CD4-positive, alpha-beta T cell treated with Interleukin-15 for 4 hours (primary cell): ENCODE measurements around the gene TTC34.

Experiments used
- DNase-seq: peaks from one replicate; pipeline ENCODE4 v3.0.0-alpha.2; 2020; ENCODE audit warnings: low spot score

TTC34 gene

GRCh38 chr1:2801535-2802291 lies at the start of gene TTC34:
Gene TTC34, minus strand, starts transcription at chr1:2801693. Its CDS starts 866 bp downstream, at chr1:2800827.
- peak; percentile 17 for DNase-seq

- no peak for DNase-seq
Observed at GRCh38 chr1:2850502-2850901, 49.0 kb upstream of the TTC34 start.

GRCh38 chr1:2848006-2848670 lies 46.6 kb upstream of the TTC34 start:
- DNase-seq, result no peak

- DNase-seq, result no peak
Observed at GRCh38 chr1:2847086-2847985, 45.8 kb upstream of the TTC34 start.

- DNase-seq, result no peak
Observed at GRCh38 chr1:2845869-2846268, 44.4 kb upstream of the TTC34 start.

- peak; percentile 55 for DNase-seq
Observed at GRCh38 chr1:2840036-2840809, 38.7 kb upstream of the TTC34 start.

- DNase-seq, result no peak
Observed at GRCh38 chr1:2837823-2838222, 36.3 kb upstream of the TTC34 start.

GRCh38 chr1:2837316-2837715 lies 35.8 kb upstream of the TTC34 start:
- no peak for DNase-seq

- no peak for DNase-seq
Observed at GRCh38 chr1:2836333-2836970, 35.0 kb upstream of the TTC34 start.

- no peak for DNase-seq
Observed at GRCh38 chr1:2835650-2836159, 34.2 kb upstream of the TTC34 start.

GRCh38 chr1:2834741-2835564 lies 33.5 kb upstream of the TTC34 start:
- DNase-seq, result no peak

GRCh38 chr1:2834146-2834475 lies 32.6 kb upstream of the TTC34 start:
- no peak for DNase-seq

- no peak for DNase-seq
Observed at GRCh38 chr1:2833454-2834145, 32.1 kb upstream of the TTC34 start.

GRCh38 chr1:2832506-2833453 lies 31.3 kb upstream of the TTC34 start:
- no peak for DNase-seq

- DNase-seq, result no peak
Observed at GRCh38 chr1:2831596-2832212, 30.2 kb upstream of the TTC34 start.

GRCh38 chr1:2830761-2831425 lies 29.4 kb upstream of the TTC34 start:
- DNase-seq, result no peak

- no peak for DNase-seq
Observed at GRCh38 chr1:2829846-2830615, 28.5 kb upstream of the TTC34 start.
